Heart right ventricle (tissue), 16 donors: ENCODE results near the gene ARID5B. TPM values are rescaled to one million over a fixed set of nuclear protein-coding genes. Genes with fewer than 3 reads are reported as not detected.

Source experiments
- ATAC-seq, 8 donors: fragments of 200-7000 bp; cut with Tn5 transposase; one replicate each; pipeline ENCODE4 v1.9.1; 2020; ENCODE audit warnings: mild to moderate bottlenecking in 8 of 8, moderate library complexity in 8 of 8, moderate number of reproducible peaks in 1 of 8
- DNase-seq, 2 donors: peaks; one replicate each; pipeline ENCODE4 v3.0.0-alpha.2; 2020
- H3K27ac ChIP-seq, 10 donors: fragments of 200-600 bp; sonication (generic) in 2 of 10; one replicate each; pipeline versions ENCODE4 v1.5.0 to v1.8.0; 2020 to 2022; ENCODE audit warnings: mild to moderate bottlenecking in 3 of 10
- H3K27me3 ChIP-seq, 7 donors: fragments of 200-600 bp; one replicate each; pipeline ENCODE4 v1.8.0; 2021 to 2022; ENCODE audit warnings: mild to moderate bottlenecking in 2 of 7
- H3K36me3 ChIP-seq, 9 donors: fragments of 200-600 bp; sonication (generic) in 1 of 9; one replicate each; pipeline versions ENCODE4 v1.5.0 to v1.8.0; 2020 to 2022; ENCODE audit warnings: mild to moderate bottlenecking in 2 of 9
- H3K4me1 ChIP-seq, 9 donors: fragments of 200-600 bp; sonication (generic) in 1 of 9; one replicate each; pipeline versions ENCODE4 v1.5.0 to v1.8.0; 2020 to 2022; ENCODE audit warnings: mild to moderate bottlenecking in 4 of 9
- H3K4me3 ChIP-seq, 10 donors: fragments of 200-600 bp; sonication (generic) in 2 of 10; one replicate each; pipeline versions ENCODE4 v1.5.0 to v1.8.0; 2020 to 2022; ENCODE audit warnings: mild to moderate bottlenecking in 7 of 10, moderate library complexity in 2 of 10
- H3K9me3 ChIP-seq, 11 donors: fragments of 200-600 bp in 10 of 11; sonication (generic) in 2 of 11; one replicate each; pipeline versions ENCODE4 v1.5.0 to v1.8.0; 2013 to 2022; ENCODE audit warnings: mild to moderate bottlenecking in 2 of 11, control low read depth in 1 of 11, moderate library complexity in 1 of 11
- CTCF ChIP-seq, 9 donors: fragments of 200-600 bp; sonication (generic) in 2 of 9; IDR thresholded peaks; one replicate each; pipeline versions ENCODE4 v1.5.0 to v1.8.0; 2021 to 2022; ENCODE audit warnings: antibody characterized with exemption in 9 of 9, mild to moderate bottlenecking in 5 of 9, moderate library complexity in 1 of 9
- WGBS, 2 donors: extraction: QIAGEN DNeasy Blood & Tissue Kit; methylation state at CpG; one replicate each; pipeline ENCODE4 v1.1.7; 2013; ENCODE audit warnings: inconsistent platforms in 1 of 2; 5-methylcytosine and 5-hydroxymethylcytosine counted together
- intact Hi-C, 10 donors: fragments of 100-400 bp; cut with DNase I; formaldehyde crosslinking; loops; one replicate each; pipeline versions ENCODE4 v1.11.1 to v1.14.2; 2022
- polyA plus RNA-seq, 2 donors: library from polyadenylated mRNA; stranded (reverse); fragments of 200-250 nt; gene quantifications; one replicate each; pipeline ENCODE4 v1.2.3, GENCODE V29; 2013
- total RNA-seq, 10 donors: library from RNA; stranded (reverse); fragmentation: NEBNext Ultra II Directional in 3 of 10; extraction: Animal tissue kit (Norgen Biotek cat#: 25700) in 3 of 10; gene quantifications; one replicate each; pipeline versions ENCODE4 v1.2.1 to v1.2.4, GENCODE V29; 2021 to 2023
- donor health status: Arrhythmogenic right ventricular cardiomyopathy.
- donor health status: ischemic (EF 13 %, LVEDD 7.1; RV severe dilation, severe dysfunction).
- donor health status: healthy with polysubstance abuse.
- donor health status: DM: no; HTN: yes; CAD: no.
- donor health status: DM: no; HTN: no; CAD: no.
- donor health status: ischemic (EF 25% LVEDD 6.9; RV normal size, moderate dysfunction).
- donor health status: ischemic (EF 25% LVEDD 5.7; RV mildly dilated, moderate dysfunction).
- donor health status: healthy.
- donor health status: DM: yes; HTN: yes; CAD: no.
- donor health status: Ischemic cardiomyopathy.
- donor health status: ischemic (EF 35%, LVEDD 5.7; RV mildly dilated, moderate dysfunction).
- donor health status: nonischemic (EF 11% LVEDD 7.7; RV severe dilation, severe dysfunction).
- donor health status: DM: yes; HTN: yes; CAD: no.
- donor health status: PGD.
- donor health status: ischemic (EF 29% LVEDD 5.4; RV normal size, mild dysfunction).
- donor health status: nonischemic (EF 23%, LVEDD 6.1; RV moderate dilation, normal function).

ARID5B gene
- total and polyA plus RNA-seq, 12 donors, result 5.3 to 108 (median 25.5) TPM

- Histone ChIP-seq H3K36me3 (peaks cover 0 to under 1% (median 0%) of the 10 kb centered on the region in 9 donors), H3K27ac (peak overlapping the region in 6 of 10 donors; percentile 48 to 85 (median 70)), H3K27me3 (no peaks in the 10 kb centered on the region), H3K4me3 (no peak overlapping the region), H3K4me1 (peaks cover 4 to 72% (median 50%) of the 10 kb centered on the region in 9 donors), H3K9me3 (peaks cover 0 to 4% (median 0%) of the 10 kb centered on the region in 11 donors)
- intact Hi-C loops, result no loop called here
- TF ChIP-seq CTCF (IDR thresholded peaks at IDR 0.05), result no peak
- ATAC-seq, result no peak
- no peak for DNase-seq
- WGBS, 2 donors, result 74 to 76% methylated on average over 9 of the region's 9 CpGs
Observed at GRCh38 chr10:62018131-62018911, 116.8 kb downstream of the ARID5B start.

GRCh38 chr10:62019013-62019684, 117.7 kb downstream of the ARID5B start:
- DNase-seq (no peak), ATAC-seq (peak in 2 of 8 donors; percentile 31 to 40)
- Histone ChIP-seq H3K27ac (peak overlapping the region in 9 of 10 donors; percentile 23 to 85 (median 64)), H3K4me3 (no peak overlapping the region), H3K36me3 (no peaks in the 10 kb centered on the region), H3K9me3 (peaks cover 0 to 4% (median 0%) of the 10 kb centered on the region in 11 donors), H3K27me3 (no peaks in the 10 kb centered on the region), H3K4me1 (peaks cover 4 to 76% (median 50%) of the 10 kb centered on the region in 9 donors)
- WGBS, 2 donors, result 78 to 80% methylated on average over 8 of the region's 8 CpGs
- intact Hi-C loops, result no loop called here
- TF ChIP-seq CTCF (IDR thresholded peaks at IDR 0.05), result no peak

GRCh38 chr10:62019685-62020359, 118.3 kb downstream of the ARID5B start:
- Histone ChIP-seq H3K4me3 (no peak overlapping the region), H3K4me1 (peaks cover 4 to 76% (median 50%) of the 10 kb centered on the region in 9 donors)
- intact Hi-C loops, result loop anchor here in 1 of 10 donors (10.0 kb wide), 1 partner anchor 125 kb away; no protein-coding TSS in a partner anchor

More at GRCh38 chr10:62019685-62020359, 118.3 kb downstream of the ARID5B start:
- no peak for DNase-seq
- no peak for TF ChIP-seq CTCF (IDR thresholded peaks at IDR 0.05)
- Histone ChIP-seq H3K36me3 (no peaks in the 10 kb centered on the region), H3K9me3 (peaks cover 0 to 4% (median 0%) of the 10 kb centered on the region in 11 donors), H3K27ac (peak overlapping the region in 9 of 10 donors; percentile 23 to 85 (median 64)), H3K27me3 (no peaks in the 10 kb centered on the region)
- ATAC-seq, result peak in 3 of 8 donors; percentile 45
- WGBS, 2 donors, result 62 to 73% methylated on average over 6 of the region's 6 CpGs
